H9 (cell line): ENCODE results near the gene IL12RB1. TPM values are rescaled to one million over a fixed set of nuclear protein-coding genes. Genes with fewer than 3 reads are reported as not detected.

ENCODE experiments used
- DNase-seq: peaks from one replicate; pipeline ENCODE4 v3.0.0-alpha.2; 2017
- H2AFZ ChIP-seq: one replicate; pipeline ENCODE4 v1.6.1; 2013; ENCODE audit warnings: mild to moderate bottlenecking, low read length, control low read depth, moderate library complexity
- H2AK5ac ChIP-seq: 2 replicates; pipeline ENCODE4 v1.6.1; 2013; ENCODE audit warnings: low read length, control low read depth, mixed read lengths; ENCODE audit not compliant: insufficient read length
- H2BK120ac ChIP-seq: one replicate; pipeline ENCODE4 v1.6.1; 2013; ENCODE audit warnings: low read depth, mild to moderate bottlenecking, low read length, control low read depth, inconsistent platforms; ENCODE audit not compliant: poor library complexity, severe bottlenecking
- H2BK12ac ChIP-seq: 2 replicates; pipeline ENCODE4 v1.6.1; 2013; ENCODE audit warnings: low read length, control low read depth, mixed read lengths, low read depth; ENCODE audit not compliant: insufficient read length
- H2BK15ac ChIP-seq: 2 replicates; pipeline ENCODE4 v1.6.1; 2013; ENCODE audit warnings: low read depth, low read length, control low read depth
- H2BK20ac ChIP-seq: one replicate; pipeline ENCODE4 v1.6.1; 2013; ENCODE audit warnings: low read depth, mild to moderate bottlenecking, low read length, control low read depth, inconsistent platforms; ENCODE audit not compliant: poor library complexity, severe bottlenecking
- H2BK5ac ChIP-seq: 2 replicates; pipeline ENCODE4 v1.6.1; 2013; ENCODE audit warnings: low read length, control low read depth, mixed read lengths; ENCODE audit not compliant: insufficient read length
- H3K14ac ChIP-seq: 2 replicates; pipeline ENCODE4 v1.6.1; 2013; ENCODE audit warnings: low read length, control low read depth; ENCODE audit not compliant: insufficient read depth
- H3K18ac ChIP-seq: 2 replicates; pipeline ENCODE4 v1.6.1; 2013; ENCODE audit warnings: low read depth, mild to moderate bottlenecking, mixed read lengths, low read length, control low read depth; ENCODE audit not compliant: insufficient read length
- H3K23ac ChIP-seq: 2 replicates; pipeline ENCODE4 v1.6.1; 2013; ENCODE audit warnings: low read length, control low read depth, mixed read lengths, low read depth; ENCODE audit not compliant: insufficient read length
- H3K23me2 ChIP-seq: 2 replicates; pipeline ENCODE4 v1.6.1; 2013; ENCODE audit warnings: low read depth, mild to moderate bottlenecking, mixed read lengths, low read length, control low read depth; ENCODE audit not compliant: insufficient read length, poor library complexity, severe bottlenecking
- H3K27ac ChIP-seq: 2 replicates; pipeline ENCODE4 v1.5.1; 2013; ENCODE audit warnings: low read length, control low read depth, mixed read lengths, low read depth; ENCODE audit not compliant: insufficient read length
- H3K27me3 ChIP-seq: 2 replicates; pipeline ENCODE4 v1.6.1; 2013; ENCODE audit warnings: low read length, control low read depth, inconsistent platforms; ENCODE audit not compliant: insufficient read depth
- H3K4ac ChIP-seq: 2 replicates; pipeline ENCODE4 v1.6.1; 2013; ENCODE audit warnings: low read depth, mild to moderate bottlenecking, control low read depth, inconsistent platforms, low read length, moderate library complexity
- H3K4me1 ChIP-seq: 2 replicates; pipeline ENCODE4 v1.6.1; 2013; ENCODE audit warnings: low read length, control low read depth, inconsistent platforms; ENCODE audit not compliant: insufficient read depth
- H3K4me2 ChIP-seq: 2 replicates; pipeline ENCODE4 v1.6.1; 2013; ENCODE audit warnings: low read length, control low read depth, mixed read lengths; ENCODE audit not compliant: insufficient read length, insufficient read depth
- H3K56ac ChIP-seq: 2 replicates; pipeline ENCODE4 v1.6.1; 2013; ENCODE audit warnings: low read depth, mild to moderate bottlenecking, mixed read lengths, low read length, control low read depth; ENCODE audit not compliant: insufficient read length
- H3K79me1 ChIP-seq: 2 replicates; pipeline ENCODE4 v1.6.1; 2013; ENCODE audit warnings: low read depth, mild to moderate bottlenecking, moderate library complexity, low read length, control low read depth, inconsistent platforms; ENCODE audit not compliant: insufficient read depth, poor library complexity, severe bottlenecking
- H3K79me2 ChIP-seq: 2 replicates; pipeline ENCODE4 v1.6.1; 2013; ENCODE audit warnings: low read length, control low read depth, inconsistent platforms; ENCODE audit not compliant: insufficient read depth
- H3K9ac ChIP-seq: 2 replicates; pipeline ENCODE4 v1.6.1; 2013; ENCODE audit warnings: low read length, control low read depth, mixed read lengths; ENCODE audit not compliant: insufficient read length; ENCODE audit errors: extremely low read depth
- H3K9me3 ChIP-seq: one replicate; pipeline ENCODE4 v1.6.1; 2013; ENCODE audit warnings: low read depth, low read length, inconsistent platforms; ENCODE audit not compliant: control insufficient read depth
- H3T11ph ChIP-seq: one replicate; pipeline ENCODE4 v1.6.1; 2013; ENCODE audit warnings: mild to moderate bottlenecking, low read length, control low read depth, inconsistent platforms
- H4K20me1 ChIP-seq: one replicate; pipeline ENCODE4 v1.6.1; 2013; ENCODE audit not compliant: control insufficient read depth, insufficient read length, insufficient read depth
- H4K5ac ChIP-seq: 2 replicates; pipeline ENCODE4 v1.6.1; 2013; ENCODE audit warnings: low read depth, mild to moderate bottlenecking, mixed read lengths, low read length, control low read depth; ENCODE audit not compliant: insufficient read length
- H4K8ac ChIP-seq: replicated peaks from 2 replicates; pipeline ENCODE4 v1.6.1; 2013; ENCODE audit warnings: low read length, control low read depth, mixed read lengths, low read depth; ENCODE audit not compliant: insufficient read length
- H4K91ac ChIP-seq: 2 replicates; pipeline ENCODE4 v1.6.1; 2013; ENCODE audit warnings: low read depth, mild to moderate bottlenecking, moderate library complexity, mixed read lengths, low read length, control low read depth; ENCODE audit not compliant: insufficient read length
- H3K27ac Mint-ChIP-seq, 3 experiments: 2 replicates in 2 of 3; 3 replicates in 1 of 3; pipeline ENCODE4 v1.8.0; 2020 to 2021; ENCODE audit warnings: mixed read lengths in 3 of 3, mild to moderate bottlenecking in 1 of 3, moderate library complexity in 1 of 3
- H3K27me3 Mint-ChIP-seq: 2 replicates; pipeline ENCODE4 v1.8.0; 2021; ENCODE audit warnings: low read depth, mild to moderate bottlenecking, moderate library complexity, mixed read lengths
- H3K36me3 Mint-ChIP-seq, 3 experiments: 2 replicates in 2 of 3; 3 replicates in 1 of 3; pipeline ENCODE4 v1.8.0; 2020 to 2021; ENCODE audit warnings: low read depth in 3 of 3, mixed read lengths in 3 of 3; ENCODE audit not compliant: insufficient read depth in 1 of 3
- H3K4me1 Mint-ChIP-seq, 2 experiments: 2 replicates each; pipeline ENCODE4 v1.8.0; 2020; ENCODE audit warnings: mixed read lengths in 2 of 2
- H3K4me3 Mint-ChIP-seq, 2 experiments: 2 replicates in 1 of 2; 3 replicates in 1 of 2; pipeline ENCODE4 v1.8.0; 2020 to 2021; ENCODE audit warnings: mild to moderate bottlenecking in 2 of 2, mixed read lengths in 2 of 2, moderate library complexity in 1 of 2
- H3K9me3 Mint-ChIP-seq, 2 experiments: 2 replicates in 1 of 2; 3 replicates in 1 of 2; pipeline ENCODE4 v1.8.0; 2020; ENCODE audit warnings: mild to moderate bottlenecking in 2 of 2, mixed read lengths in 2 of 2, moderate library complexity in 1 of 2
- WGBS: extraction: QIAGEN DNeasy Blood & Tissue Kit; methylation state at CpG from one replicate; pipeline ENCODE4 v1.1.7; 2013; ENCODE audit warnings: missing lambda C conversion rate, low lambda C conversion rate, mixed read lengths; ENCODE audit not compliant: insufficient read length; ENCODE audit errors: extremely low coverage; 5-methylcytosine and 5-hydroxymethylcytosine counted together
- total RNA-seq: library from RNA; stranded (reverse); gene quantifications from 2 replicates; pipeline ENCODE4 v1.2.1, GENCODE V29; 2021
- TF ChIP-seq, protein P1 (sequence below): fragments of 200-600 bp; sonication (generic); conservative IDR thresholded peaks from 3 replicates; pipeline ENCODE4 v1.8.0; 2021; ENCODE audit warnings: antibody characterized with exemption, mild to moderate bottlenecking

The IL12RB1 gene
- total RNA-seq, 1 experiment from 2014 or later = not detected

DNA sequence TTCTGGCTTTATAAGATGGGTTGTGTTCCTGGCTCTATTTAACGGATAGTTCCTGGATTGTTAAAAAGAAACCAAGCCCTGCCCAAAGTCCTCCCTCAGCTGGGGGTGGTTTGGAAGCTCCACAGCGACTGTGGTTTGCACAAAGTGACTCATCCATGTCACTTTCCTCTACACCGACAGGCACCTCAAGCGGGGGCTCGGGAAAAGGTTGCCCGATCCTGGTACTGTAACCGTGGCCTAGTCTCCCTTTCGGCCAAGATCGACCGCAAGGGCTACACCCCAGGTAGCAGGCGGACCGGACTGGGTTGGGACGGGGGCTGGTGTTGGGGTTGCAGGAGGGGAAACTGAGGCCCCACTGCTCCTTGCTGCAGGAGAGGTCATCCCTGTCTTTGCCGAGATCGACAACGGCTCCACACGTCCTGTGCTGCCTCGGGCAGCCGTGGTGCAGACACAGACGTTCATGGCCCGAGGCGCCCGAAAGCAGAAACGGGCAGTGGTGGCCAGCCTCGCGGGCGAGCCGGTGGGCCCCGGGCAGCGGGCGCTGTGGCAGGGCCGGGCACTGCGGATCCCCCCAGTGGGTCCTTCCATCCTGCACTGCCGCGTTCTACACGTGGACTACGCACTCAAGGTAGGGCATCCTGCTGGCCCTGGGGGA lies 77.2 kb downstream of the IL12RB1 start:
- WGBS = no CpG with 5 or more reads among the region's 37 CpGs
- Histone ChIP-seq H3K27me3 (no peaks in the 10 kb centered on the region), H2BK5ac (no peak overlapping the region), H2BK20ac (no peak overlapping the region), H3K18ac (no peak overlapping the region), H3K4ac (no peak overlapping the region), H3K27ac (no peak overlapping the region), H3T11ph (no peak overlapping the region), H3K23me2 (peaks cover 8% of the 10 kb centered on the region), H3K9me3 (no peaks in the 10 kb centered on the region), H4K20me1 (no peaks in the 10 kb centered on the region), H4K91ac (no peak overlapping the region), H3K79me1 (no peaks in the 10 kb centered on the region), H4K8ac (no peak overlapping the region), H3K23ac (no peak overlapping the region), H3K14ac (no peak overlapping the region), H2AFZ (no peak overlapping the region), H4K5ac (no peak overlapping the region), H3K9ac (no peak overlapping the region), H3K79me2 (no peaks in the 10 kb centered on the region), H2BK12ac (no peak overlapping the region), H2BK15ac (no peak overlapping the region), H2BK120ac (no peak overlapping the region), H3K56ac (no peak overlapping the region), H2AK5ac (no peak overlapping the region), H3K4me2 (no peak overlapping the region), H3K4me1 (no peaks in the 10 kb centered on the region)
- Mint-ChIP-seq H3K4me3 (no peak overlapping the region), H3K4me1 (peaks cover 4 to 12% of the 10 kb centered on the region in 2 experiments), H3K9me3 (peaks cover 3 to 6% of the 10 kb centered on the region in 2 experiments), H3K27me3 (peaks cover 3% of the 10 kb centered on the region), H3K36me3 (peaks cover 2 to 18% (median 13%) of the 10 kb centered on the region in 3 experiments), H3K27ac (no peak overlapping the region)
- no peak for DNase-seq
- TF ChIP-seq, protein P1, sequence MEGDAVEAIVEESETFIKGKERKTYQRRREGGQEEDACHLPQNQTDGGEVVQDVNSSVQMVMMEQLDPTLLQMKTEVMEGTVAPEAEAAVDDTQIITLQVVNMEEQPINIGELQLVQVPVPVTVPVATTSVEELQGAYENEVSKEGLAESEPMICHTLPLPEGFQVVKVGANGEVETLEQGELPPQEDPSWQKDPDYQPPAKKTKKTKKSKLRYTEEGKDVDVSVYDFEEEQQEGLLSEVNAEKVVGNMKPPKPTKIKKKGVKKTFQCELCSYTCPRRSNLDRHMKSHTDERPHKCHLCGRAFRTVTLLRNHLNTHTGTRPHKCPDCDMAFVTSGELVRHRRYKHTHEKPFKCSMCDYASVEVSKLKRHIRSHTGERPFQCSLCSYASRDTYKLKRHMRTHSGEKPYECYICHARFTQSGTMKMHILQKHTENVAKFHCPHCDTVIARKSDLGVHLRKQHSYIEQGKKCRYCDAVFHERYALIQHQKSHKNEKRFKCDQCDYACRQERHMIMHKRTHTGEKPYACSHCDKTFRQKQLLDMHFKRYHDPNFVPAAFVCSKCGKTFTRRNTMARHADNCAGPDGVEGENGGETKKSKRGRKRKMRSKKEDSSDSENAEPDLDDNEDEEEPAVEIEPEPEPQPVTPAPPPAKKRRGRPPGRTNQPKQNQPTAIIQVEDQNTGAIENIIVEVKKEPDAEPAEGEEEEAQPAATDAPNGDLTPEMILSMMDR = no peak

Other genes starting within 250 kb of the IL12RB1 start
- 3.3 and 3.5 TPM in 2 replicates for gene JAK3, start 239.0 kb downstream of the IL12RB1 start, total RNA-seq
- gene RPL18A, start 227.0 kb downstream of the IL12RB1 start, total RNA-seq = 2,837 and 2,851 TPM in 2 replicates
- 1.7 and 1.8 TPM in 2 replicates for gene SLC5A5, start 215.0 kb downstream of the IL12RB1 start, total RNA-seq
- 117 and 119 TPM in 2 replicates for gene CCDC124, start 153.9 kb downstream of the IL12RB1 start, total RNA-seq
- gene KCNN1, start 119.8 kb downstream of the IL12RB1 start, total RNA-seq = 8.4 and 9.2 TPM in 2 replicates
- 9.5 and 10.5 TPM in 2 replicates for gene ARRDC2, start 78.8 kb downstream of the IL12RB1 start, total RNA-seq
- 9.6 and 10.4 TPM in 2 replicates for gene MAST3, start 10.8 kb upstream of the IL12RB1 start, total RNA-seq
- gene PIK3R2, start 66.2 kb upstream of the IL12RB1 start, total RNA-seq = 42.8 and 45.1 TPM in 2 replicates
- 23.6 and 28.0 TPM in 2 replicates for gene IFI30, start 86.9 kb upstream of the IL12RB1 start, total RNA-seq
- gene MPV17L2, start 106.3 kb upstream of the IL12RB1 start, total RNA-seq = 22.4 and 26.4 TPM in 2 replicates
- gene RAB3A, start 117.1 kb upstream of the IL12RB1 start, total RNA-seq = 6.8 and 8.5 TPM in 2 replicates
- gene PDE4C, start 139.5 kb upstream of the IL12RB1 start, total RNA-seq = 1.4 and 1.8 TPM in 2 replicates
- gene IQCN, start 187.5 kb upstream of the IL12RB1 start, total RNA-seq = 0.39 and 0.48 TPM in 2 replicates
- gene JUND, start 194.7 kb upstream of the IL12RB1 start, total RNA-seq = 103 and 109 TPM in 2 replicates
- 342 and 344 TPM in 2 replicates for gene LSM4, start 236.1 kb upstream of the IL12RB1 start, total RNA-seq